GM12891 (cell line): ENCODE data around the gene SPEN.
A peak's percentile ranks its signal among the peaks of the same experiment; 100 is the strongest.

Experiments
- POLR2A ChIP-seq: IDR thresholded peaks from 2 replicates; pipeline ENCODE4 v1.6.1; 2011; ENCODE audit warnings: low read depth, low read length, control low read depth
- POLR2AphosphoS5 ChIP-seq: IDR thresholded peaks from 2 replicates; pipeline ENCODE4 v1.6.1; 2011; ENCODE audit warnings: low read depth, low read length, control low read depth
- SPI1 ChIP-seq: IDR thresholded peaks from 2 replicates; pipeline ENCODE4 v1.6.1; 2011; ENCODE audit warnings: low read depth, low read length, control low read depth

- peak; percentile 46; the same call in 1 of the 2 replicates for TF ChIP-seq POLR2A
- TF ChIP-seq POLR2AphosphoS5: no peak; the same call in 1 of the 2 replicates
- TF ChIP-seq SPI1: no peak
These were observed 128.5 kb downstream of the SPEN start, which contains the start of gene ZBTB17 for GRCh38 chr1:15975805-15976680.
